ENCODE data around the gene DAO.
A peak's percentile ranks its signal among the peaks of the same experiment; 100 is the strongest.

DAO gene

DNA sequence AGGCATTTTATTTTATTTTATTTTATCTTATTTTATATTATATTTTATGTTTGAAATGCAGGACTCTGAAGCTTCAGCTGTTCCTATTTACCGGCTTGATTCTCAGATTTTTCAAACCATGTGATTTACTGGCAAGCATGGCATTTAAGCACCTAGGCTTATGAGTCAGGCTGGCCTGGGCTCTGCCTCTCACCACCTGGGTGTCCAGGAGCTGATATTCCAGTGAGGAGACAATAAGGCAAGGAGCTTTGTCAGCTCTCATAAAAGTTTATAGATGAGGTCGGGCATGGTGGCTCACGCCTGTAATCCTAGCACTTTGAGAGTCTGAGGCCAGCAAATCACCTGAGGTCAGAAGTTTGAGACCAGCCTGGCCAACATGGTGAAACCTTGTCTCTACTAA lies 2.1 kb downstream of the DAO start:
- TF ChIP-seq, protein P1, sequence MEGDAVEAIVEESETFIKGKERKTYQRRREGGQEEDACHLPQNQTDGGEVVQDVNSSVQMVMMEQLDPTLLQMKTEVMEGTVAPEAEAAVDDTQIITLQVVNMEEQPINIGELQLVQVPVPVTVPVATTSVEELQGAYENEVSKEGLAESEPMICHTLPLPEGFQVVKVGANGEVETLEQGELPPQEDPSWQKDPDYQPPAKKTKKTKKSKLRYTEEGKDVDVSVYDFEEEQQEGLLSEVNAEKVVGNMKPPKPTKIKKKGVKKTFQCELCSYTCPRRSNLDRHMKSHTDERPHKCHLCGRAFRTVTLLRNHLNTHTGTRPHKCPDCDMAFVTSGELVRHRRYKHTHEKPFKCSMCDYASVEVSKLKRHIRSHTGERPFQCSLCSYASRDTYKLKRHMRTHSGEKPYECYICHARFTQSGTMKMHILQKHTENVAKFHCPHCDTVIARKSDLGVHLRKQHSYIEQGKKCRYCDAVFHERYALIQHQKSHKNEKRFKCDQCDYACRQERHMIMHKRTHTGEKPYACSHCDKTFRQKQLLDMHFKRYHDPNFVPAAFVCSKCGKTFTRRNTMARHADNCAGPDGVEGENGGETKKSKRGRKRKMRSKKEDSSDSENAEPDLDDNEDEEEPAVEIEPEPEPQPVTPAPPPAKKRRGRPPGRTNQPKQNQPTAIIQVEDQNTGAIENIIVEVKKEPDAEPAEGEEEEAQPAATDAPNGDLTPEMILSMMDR (conservative IDR thresholded peaks at IDR 0.05) = no peak
- no peak overlapping the region for H3K27ac ChIP-seq

DNA sequence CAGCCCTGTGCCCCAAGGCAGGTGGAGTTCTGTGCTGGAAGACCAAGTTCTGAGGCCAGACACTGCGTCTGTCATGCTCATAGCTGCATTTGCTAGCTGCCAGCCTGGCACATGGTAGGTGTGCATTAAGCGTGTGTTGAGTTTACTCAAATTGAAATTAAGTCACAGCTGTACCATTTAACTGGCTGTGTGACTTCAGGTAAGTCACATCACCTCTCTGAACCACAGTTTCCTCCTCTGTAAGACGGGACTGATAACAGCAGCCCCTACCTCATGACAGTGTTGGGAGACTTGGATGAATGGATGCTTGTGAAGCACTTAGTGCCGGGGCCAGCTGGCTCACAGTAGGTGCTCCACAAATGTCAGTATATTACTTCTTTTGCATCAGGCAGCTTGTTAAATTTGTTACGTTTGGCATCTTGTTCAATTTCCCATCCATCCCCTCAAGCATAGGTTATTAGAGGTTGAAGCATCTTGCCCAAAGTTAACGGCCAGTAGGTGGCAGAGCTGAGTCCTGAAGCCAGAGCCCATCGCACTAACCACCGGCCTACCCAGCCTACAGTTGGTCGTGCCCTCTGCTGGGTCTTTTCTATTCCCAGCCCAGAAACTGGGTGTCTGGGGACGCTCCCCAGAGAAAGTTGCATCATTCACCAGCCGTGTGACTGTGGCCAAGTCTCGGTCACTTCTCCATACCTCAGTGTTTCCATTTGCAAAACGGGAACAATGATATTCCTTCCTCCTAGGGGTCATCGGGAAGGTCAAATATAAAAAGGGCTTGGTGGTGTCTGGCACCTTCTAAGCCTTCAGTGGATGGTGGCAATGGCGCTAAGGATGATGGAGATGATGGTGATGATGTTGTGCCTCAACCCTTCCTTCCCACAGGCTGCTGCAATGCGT lies 4.5 kb downstream of the DAO start:
- TF ChIP-seq ZFX (IDR thresholded peaks at IDR 0.05) = no peak
- TF ChIP-seq, protein P1 (conservative IDR thresholded peaks at IDR 0.05) = peak; percentile 80
- H3K27ac ChIP-seq = no peak overlapping the region

DNA sequence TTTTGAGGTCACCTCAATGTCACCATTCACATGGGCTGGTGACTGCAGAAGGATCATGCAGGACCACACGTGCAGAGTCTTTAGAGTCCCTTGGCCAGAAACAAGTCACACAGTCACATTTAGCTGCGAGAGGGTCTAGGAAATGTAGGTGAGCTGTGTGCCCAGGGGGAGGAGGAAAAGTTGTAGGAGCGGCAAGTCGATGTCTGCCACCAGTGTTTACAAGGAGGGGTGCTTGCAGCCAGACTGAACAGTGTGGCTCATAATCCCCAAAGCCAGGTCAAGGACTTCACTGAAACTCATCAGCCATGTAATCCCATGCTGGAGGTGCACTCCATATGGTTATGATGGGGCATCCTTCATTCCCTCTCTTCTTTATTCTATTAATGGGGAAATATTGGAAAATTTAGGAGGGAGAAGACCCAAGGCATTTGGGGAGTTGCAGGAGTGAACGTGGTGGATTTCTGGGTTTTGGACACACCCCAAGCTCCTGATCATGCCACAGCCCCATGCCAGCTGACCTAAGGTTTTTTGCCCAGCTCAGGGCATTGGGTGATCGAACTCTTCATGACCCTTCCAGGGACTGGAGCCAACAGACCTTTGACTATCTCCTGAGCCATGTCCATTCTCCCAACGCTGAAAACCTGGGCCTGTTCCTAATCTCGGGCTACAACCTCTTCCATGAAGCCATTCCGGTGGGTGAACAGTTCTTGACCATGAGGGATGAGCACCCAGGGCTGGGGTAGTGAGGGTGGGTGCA lies 7.2 kb downstream of the DAO start:
- H3K27ac ChIP-seq = no peak overlapping the region
- TF ChIP-seq, protein P1 (conservative IDR thresholded peaks at IDR 0.05) = no peak
- TF ChIP-seq ZFX (IDR thresholded peaks at IDR 0.05) = no peak

DNA sequence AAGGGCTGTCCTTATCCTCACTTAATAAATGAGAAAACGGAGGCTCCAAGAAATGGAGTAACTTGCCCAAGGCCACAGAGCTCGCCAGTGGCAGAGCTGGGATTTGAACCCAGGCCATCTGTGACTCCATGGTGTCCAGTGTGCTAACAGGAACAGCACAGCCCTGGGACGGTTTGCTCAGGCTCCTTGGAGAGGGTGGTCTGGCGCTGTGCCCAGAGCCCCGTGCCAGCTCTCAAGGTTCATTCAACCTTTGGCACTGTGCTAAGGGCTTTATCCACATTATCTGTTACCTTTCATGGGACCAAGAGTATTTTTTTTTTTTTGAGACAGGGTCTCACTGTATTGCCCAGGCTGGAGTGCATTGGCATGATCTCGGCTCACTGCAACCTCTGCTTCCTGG lies 8.1 kb downstream of the DAO start:
- TF ChIP-seq, protein P1 (conservative IDR thresholded peaks at IDR 0.05) = no peak
- TF ChIP-seq ZFX (IDR thresholded peaks at IDR 0.05) = no peak
- no peak overlapping the region for H3K27ac ChIP-seq

DNA sequence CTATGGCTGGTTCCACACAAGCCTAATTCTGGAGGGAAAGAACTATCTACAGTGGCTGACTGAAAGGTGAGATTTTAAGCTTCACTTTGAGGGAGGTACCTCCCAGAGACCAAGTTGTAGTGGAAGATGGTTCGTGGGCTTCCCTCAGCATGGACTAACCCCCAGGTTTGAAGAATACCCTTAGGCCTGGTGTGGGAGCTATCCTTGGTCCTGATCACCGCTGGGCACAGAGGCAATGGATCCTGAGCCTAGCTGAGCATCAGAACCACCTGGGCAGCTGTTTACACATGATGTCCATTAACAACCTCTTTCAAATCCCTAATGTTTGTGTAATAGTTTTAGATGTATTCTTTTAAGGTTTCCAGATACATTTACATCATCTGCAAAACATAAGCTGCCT lies 10.3 kb downstream of the DAO start:
- H3K27ac ChIP-seq = no peak overlapping the region
- no peak for TF ChIP-seq ZFX (IDR thresholded peaks at IDR 0.05)
- TF ChIP-seq, protein P1 (conservative IDR thresholded peaks at IDR 0.05) = no peak

DNA sequence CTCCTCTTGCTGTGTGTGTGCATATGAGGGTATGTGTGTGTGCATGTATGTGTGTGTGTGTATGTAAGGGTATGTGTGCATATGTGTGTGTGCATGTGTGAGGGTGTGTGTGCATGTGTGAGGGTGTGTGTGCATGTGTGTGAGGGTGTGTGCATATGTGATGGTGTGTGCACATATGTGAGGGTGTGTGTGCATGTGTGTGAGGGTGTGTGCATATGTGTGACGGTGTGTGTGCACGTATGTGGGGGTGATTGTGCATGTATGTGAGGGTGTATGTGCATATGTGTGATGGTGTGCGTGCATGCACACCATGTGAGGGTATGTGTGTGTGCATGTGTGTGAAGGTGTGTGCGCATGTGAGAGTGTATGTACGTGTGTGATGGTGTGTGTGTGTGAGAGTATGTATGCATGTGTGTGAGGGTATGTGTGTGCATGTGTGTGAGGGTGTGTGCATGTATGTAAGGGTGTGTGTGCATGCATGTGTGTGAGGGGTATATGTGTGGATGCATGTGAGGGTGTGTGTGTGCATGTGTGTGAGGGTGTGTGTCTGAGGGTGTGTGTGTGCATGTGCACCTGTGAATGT lies 15.4 kb downstream of the DAO start:
- no peak for TF ChIP-seq ZFX (IDR thresholded peaks at IDR 0.05)
- TF ChIP-seq, protein P1 (conservative IDR thresholded peaks at IDR 0.05) = no peak
- no peak overlapping the region for H3K27ac ChIP-seq

DNA sequence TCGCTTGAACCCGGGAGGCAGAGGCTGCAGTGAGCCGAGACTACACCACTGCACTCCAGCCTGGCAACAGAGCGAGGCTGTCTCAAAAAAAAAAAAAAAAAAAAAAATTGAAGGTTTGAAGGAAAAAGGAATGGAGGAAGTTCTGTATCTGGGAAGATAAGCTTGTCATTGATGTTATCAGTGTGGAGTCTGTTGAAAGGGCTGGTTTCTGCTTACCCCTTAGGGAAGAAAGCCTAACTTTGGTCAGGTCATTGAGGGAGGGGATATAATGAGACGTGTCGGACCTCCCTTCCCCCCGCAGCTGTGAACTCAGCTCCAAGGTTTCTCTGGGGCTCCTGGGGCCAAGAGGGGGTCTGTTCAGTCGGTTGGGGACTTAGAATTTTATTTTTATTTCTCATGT lies 16.4 kb downstream of the DAO start:
- no peak overlapping the region for H3K27ac ChIP-seq
- no peak for TF ChIP-seq ZFX (IDR thresholded peaks at IDR 0.05)
- TF ChIP-seq, protein P1 (conservative IDR thresholded peaks at IDR 0.05) = no peak
